HG03060 (cell line): ENCODE results near the gene TMEM229B.

Experiments used
- ATAC-seq: cut with Tn5 transposase; IDR thresholded peaks from one replicate; pipeline ENCODE4 v1.9.1; 2021; ENCODE audit warnings: low read depth, moderate number of reproducible peaks; ENCODE audit not compliant: unreplicated experiment

The TMEM229B gene

GRCh38 chr14:67515386-67516079, 27.0 kb upstream of the TMEM229B start:
- no peak for ATAC-seq

- no peak for ATAC-seq
Measured at GRCh38 chr14:67514650-67515385, 26.3 kb upstream of the TMEM229B start.

- ATAC-seq: no peak
Measured at GRCh38 chr14:67514203-67514607, 25.7 kb upstream of the TMEM229B start.

- no peak for ATAC-seq
Measured at GRCh38 chr14:67513631-67514108, 25.1 kb upstream of the TMEM229B start.

- no peak for ATAC-seq
Measured at GRCh38 chr14:67512463-67513310, 24.2 kb upstream of the TMEM229B start.

- no peak for ATAC-seq
Measured at GRCh38 chr14:67510836-67511235, 22.3 kb upstream of the TMEM229B start.

GRCh38 chr14:67510121-67510520, 21.6 kb upstream of the TMEM229B start:
- ATAC-seq: no peak

GRCh38 chr14:67508956-67509355, 20.4 kb upstream of the TMEM229B start:
- no peak for ATAC-seq

GRCh38 chr14:67505254-67505653, 16.7 kb upstream of the TMEM229B start:
- ATAC-seq: no peak

- no peak for ATAC-seq
Measured at GRCh38 chr14:67503331-67503730, 14.8 kb upstream of the TMEM229B start.

GRCh38 chr14:67502867-67503266, 14.3 kb upstream of the TMEM229B start:
- no peak for ATAC-seq

- ATAC-seq: no peak
Measured at GRCh38 chr14:67501670-67502069, 13.1 kb upstream of the TMEM229B start.

- ATAC-seq: no peak
Measured at GRCh38 chr14:67500981-67501380, 12.5 kb upstream of the TMEM229B start.

GRCh38 chr14:67497716-67498115, 9.2 kb upstream of the TMEM229B start:
- ATAC-seq: no peak

- no peak for ATAC-seq
Measured at GRCh38 chr14:67497216-67497615, 8.7 kb upstream of the TMEM229B start.

GRCh38 chr14:67495827-67496226, 7.3 kb upstream of the TMEM229B start:
- ATAC-seq: no peak

- no peak for ATAC-seq
Measured at GRCh38 chr14:67493092-67493717, 4.7 kb upstream of the TMEM229B start.

GRCh38 chr14:67492538-67492937, 4.0 kb upstream of the TMEM229B start:
- no peak for ATAC-seq

GRCh38 chr14:67491741-67492507, 3.4 kb upstream of the TMEM229B start:
- ATAC-seq: no peak

- ATAC-seq: no peak
Measured at GRCh38 chr14:67491285-67491684, 2.8 kb upstream of the TMEM229B start.
